HG03066 (cell line): ENCODE data around the gene LNX1.

ENCODE experiments used
- ATAC-seq: cut with Tn5 transposase; IDR thresholded peaks from one replicate; pipeline ENCODE4 v1.9.1; 2021; ENCODE audit warnings: low read depth; ENCODE audit not compliant: unreplicated experiment

Gene LNX1

DNA sequence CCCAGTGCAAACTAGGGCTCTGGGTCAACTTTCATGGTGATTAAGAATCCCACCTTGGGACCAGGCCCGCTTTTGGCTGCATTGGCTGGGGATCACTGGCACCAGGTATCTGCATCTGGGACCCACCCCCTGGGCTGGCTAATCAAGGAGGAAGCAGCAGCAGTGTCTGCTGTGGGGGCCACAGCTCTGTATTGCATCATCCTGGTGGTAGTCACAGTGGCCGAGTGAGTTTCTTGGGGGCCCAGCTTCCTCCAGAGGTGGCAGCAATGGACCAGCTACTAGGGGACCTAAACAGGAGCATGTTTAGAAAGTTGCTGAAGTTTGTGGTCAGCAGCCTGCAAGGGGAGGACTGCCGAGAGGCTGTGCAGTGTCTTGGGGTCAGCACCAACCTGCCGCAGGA is 15.7 kb downstream of the LNX1 start:
- ATAC-seq, result no peak

DNA sequence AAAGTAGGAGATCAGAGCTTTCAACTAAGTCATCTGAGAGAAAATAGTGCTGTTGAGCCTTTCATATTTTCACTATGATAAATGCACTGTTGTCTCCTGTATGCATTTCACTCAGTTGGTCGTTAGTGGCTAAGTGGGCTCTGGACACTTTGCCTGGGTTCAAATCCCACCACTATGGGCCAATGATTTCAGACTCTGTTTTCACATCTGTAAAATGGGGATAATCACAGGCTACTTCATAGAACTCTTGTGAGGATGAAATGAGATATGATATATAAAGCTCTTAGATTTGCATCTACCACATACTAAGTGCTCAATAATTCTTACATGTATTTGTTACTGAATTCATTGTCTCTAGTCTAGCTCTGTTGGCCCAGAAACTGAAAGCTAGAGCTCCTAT is 16.8 kb downstream of the LNX1 start:
- ATAC-seq, result no peak

- no peak for ATAC-seq
These were observed 17.6 kb downstream of the LNX1 start for GRCh38 chr4:53573696-53574095.

DNA sequence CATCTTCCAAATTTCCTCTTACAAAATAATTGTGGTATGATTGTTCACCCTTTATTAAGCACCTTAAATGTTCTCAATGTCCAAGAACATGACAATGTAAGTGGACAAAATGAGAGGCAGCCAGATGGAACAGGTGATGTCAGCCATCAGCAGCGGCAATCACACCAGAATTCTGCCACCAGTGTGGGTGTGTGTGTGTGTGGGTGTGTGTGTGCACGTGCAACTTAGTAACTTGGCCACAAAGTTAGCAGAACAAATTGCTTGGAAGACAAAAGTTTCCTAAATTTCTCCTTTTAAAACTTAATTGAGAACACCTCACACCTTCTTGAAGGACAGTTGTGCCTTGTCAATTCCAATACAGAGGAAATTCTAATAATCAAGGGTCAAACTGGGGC is 18.7 kb downstream of the LNX1 start:
- ATAC-seq, result no peak

DNA sequence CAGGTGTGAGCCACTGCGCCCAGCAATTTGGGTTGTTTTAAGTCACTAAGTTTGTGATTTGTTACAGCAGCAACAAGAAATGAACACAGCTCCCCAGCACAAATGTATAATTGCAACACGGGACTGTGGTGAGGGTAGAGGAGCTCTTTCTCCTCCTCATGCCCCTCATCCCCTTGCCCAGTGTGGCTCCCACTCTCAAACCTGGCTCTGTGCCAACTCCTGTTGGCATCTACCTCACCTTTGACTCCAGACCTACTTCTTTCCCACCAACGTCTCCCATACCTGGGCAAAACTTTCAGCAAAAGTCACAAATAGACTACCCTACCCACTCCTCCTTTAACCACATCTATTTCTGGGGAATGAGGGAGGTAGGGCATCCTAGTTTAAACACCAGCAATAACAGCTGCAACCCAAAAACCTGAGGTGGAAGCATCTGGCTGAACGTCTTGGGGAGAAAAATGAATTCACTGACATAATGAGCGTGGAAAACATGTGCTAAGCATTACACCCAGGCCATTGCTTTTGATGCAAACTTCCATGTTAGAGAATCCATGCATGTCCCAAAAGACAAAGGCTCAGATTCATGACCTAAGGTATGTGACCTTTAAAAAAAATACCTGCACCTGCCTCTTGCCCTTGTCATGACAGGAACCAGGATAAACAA is 19.2 kb downstream of the LNX1 start:
- ATAC-seq, result no peak

DNA sequence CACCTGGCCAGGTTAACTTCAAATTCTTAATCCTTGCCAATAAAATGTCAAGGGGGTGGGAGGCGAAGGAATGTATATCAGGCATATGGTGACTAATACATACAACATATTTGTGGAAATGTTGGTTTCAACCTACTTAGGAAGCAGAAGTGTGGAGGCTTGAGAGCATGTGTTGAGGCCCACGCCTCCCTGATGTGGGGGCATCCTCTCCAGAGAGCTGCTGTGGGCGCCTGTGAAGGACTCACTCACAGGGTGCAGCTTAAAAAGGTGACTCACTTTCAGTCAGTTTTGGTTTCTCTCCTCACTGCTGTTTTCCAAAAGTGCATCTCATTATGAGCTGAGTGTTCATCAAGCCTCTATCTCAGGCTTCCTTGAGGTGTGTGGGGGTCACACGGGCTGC is 27.5 kb downstream of the LNX1 start:
- peak; percentile 66 for ATAC-seq

- ATAC-seq, result no peak
These were observed 28.9 kb downstream of the LNX1 start for GRCh38 chr4:53562409-53562808.

DNA sequence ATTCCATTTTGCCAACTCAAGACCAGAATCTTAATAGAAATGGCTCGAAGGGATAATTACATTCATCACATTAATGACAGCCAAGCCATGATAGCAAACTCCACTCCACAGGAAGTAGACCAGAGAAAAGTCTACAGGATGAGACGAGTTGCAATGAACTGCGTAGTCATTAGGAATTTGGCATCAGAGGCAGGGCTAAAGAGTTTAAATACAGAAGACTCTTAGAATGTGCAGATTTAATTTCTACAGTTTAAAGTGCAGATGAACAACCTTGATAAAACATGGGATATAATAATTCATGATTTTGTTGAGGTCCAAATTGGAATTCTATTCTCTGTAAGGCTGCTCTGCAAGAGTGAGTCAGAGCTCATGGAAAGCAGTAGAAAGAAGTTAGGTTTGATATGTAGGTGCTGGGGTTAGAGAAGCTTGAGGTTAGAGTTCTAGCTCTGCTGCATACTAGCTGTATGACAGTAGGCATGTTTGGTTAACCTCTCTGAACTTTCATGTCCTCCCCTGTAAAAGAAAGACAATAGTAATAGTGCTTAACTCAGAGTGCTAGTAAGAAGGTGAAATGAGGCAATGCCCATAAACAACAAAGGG is 32.2 kb downstream of the LNX1 start:
- no peak for ATAC-seq

- ATAC-seq, result no peak
These were observed 33.1 kb downstream of the LNX1 start for GRCh38 chr4:53558065-53558801.

- no peak for ATAC-seq
These were observed 33.6 kb downstream of the LNX1 start for GRCh38 chr4:53557669-53558064.

- ATAC-seq, result no peak
These were observed 34.6 kb downstream of the LNX1 start for GRCh38 chr4:53556651-53557050.

DNA sequence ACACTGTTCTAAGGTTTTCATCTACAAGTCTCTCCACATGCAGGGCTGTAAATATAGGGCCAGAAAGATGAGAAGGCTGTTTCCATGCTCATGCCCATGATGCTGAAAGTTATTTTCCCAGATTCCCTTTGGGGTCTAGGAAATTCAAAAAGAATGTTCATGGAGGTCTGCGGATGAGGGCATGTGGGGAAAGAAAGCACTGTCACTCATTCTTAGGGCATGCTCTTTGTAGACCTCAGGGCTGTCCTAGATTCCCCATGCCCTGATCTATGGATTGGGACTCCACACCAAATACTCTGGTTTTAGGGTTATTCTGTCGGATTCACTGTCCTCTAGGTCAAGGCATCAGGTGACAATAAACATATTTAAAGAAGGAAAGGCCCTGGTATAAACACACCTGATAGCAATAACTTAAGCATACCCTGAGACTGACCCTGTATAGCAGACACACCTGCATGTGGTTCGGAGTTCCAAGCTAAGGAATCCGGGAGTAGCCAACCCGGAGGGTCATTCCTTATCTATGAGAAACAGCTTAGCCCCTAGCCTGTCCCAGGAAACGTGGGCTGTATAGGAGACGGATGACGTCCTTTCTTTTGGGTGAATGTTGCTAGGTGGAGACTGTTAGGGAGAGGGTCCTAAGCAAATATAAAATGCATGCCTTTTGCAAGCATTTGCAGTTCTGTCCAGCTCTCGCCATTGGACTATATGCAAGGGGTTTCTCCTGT is 37.6 kb downstream of the LNX1 start:
- ATAC-seq, result no peak

GRCh38 chr4:53552711-53553110 is 38.6 kb downstream of the LNX1 start:
- no peak for ATAC-seq

DNA sequence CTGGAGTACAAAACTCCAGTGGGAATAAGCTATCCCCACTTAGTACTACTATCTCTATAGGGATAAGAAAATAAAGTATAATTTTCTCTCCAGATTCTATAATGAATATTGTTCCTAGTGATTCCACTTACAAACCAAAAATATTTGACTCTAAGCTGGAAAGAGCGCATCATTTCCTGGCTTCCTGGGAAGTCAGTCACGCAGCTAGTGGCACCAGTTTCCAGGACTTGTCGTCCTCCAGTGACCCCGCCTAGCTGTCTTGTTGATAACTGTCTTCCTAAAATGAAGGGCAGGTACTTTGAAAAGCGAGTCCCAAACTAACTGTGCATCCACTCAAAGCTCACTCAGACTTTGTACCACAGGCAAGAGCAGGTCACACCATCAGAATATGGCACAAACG is 39.3 kb downstream of the LNX1 start:
- no peak for ATAC-seq

- ATAC-seq, result no peak
These were observed 39.9 kb downstream of the LNX1 start for GRCh38 chr4:53551281-53551864.

- no peak for ATAC-seq
These were observed 42.6 kb downstream of the LNX1 start for GRCh38 chr4:53548662-53549061.

DNA sequence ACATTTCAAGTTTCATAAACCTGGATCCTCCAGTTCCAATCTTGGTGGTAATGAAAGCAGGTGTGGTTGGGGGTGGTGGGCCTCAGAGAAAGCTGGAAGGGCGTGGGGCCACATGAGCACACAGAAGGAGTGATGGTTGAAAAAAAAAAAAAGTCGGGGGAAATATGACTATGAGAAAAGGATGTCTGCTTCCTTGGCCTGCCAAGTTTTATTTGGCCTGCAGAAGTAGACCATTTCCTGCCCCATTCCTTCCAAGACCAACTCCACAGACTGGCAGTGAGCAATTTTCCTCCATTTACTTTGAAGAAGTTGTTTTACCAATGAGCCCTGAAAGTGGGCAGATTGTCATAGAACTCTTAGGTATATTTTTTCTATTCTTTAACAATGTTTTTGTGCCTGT is 43.3 kb downstream of the LNX1 start:
- no peak for ATAC-seq

DNA sequence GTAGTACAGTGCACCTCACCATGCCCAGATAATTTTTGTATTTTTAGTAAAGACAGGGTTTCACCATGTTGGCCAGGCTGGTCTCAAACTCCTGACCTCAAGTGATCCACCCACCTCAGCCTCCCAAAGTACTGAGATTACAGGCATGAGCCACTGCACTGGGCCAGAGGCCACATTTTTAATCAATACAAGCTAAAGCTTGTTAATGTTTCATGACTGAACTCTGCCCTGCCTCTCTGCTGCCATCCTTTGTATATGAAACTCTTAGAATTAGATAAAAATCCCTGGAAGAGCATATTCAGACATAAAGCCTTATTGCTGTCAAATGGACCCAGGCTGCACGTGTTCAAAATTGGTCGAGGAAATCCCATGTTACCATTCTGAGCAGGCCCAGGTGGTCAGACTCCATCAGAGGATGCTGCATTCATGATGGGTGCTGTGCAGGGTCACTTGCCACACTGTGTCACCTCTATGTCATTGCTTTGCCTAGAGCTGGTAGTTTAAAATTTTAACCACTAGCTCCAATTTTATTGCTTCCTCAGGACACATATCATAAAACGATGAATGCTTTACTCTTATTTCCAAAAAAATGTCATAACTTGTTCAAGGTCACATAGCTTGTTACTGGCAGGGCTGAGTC is 45.2 kb downstream of the LNX1 start:
- ATAC-seq, result no peak

- ATAC-seq, result no peak
These were observed 46.0 kb downstream of the LNX1 start for GRCh38 chr4:53545273-53545672.

DNA sequence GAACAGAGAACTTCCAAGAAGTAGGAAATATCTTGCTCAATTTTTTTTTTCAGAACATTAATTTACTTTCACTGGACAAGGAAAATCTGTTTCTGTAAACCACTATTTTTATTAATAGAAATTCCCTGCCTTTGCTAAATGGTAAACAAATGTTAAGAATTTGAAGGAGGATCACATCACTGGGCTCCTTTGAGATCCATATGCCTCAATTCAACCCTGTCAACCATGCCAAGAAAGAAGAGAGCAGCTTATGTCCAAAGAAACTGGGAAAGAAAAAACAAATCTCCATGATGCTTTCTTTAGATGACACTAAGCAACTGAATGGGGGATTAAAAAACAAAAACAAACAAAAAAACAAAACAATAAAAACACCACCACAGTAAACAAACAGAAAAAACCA is 47.7 kb downstream of the LNX1 start:
- ATAC-seq, result no peak
